HepG2 (cell line): ENCODE results near the gene CDCA5. TPM values are rescaled to one million over a fixed set of nuclear protein-coding genes. Genes with fewer than 3 reads are reported as not detected.

Source experiments
- DRAP1 ChIP-seq: IDR thresholded peaks from 2 replicates; pipeline ENCODE4 v1.6.1; 2016; ENCODE audit warnings: missing genetic modification reagents, missing compliant biosample characterization
- ELF3 ChIP-seq: IDR thresholded peaks from 2 replicates; pipeline ENCODE4 v1.6.1; 2016; ENCODE audit warnings: missing genetic modification reagents, missing compliant biosample characterization
- FOXA3 ChIP-seq: IDR thresholded peaks from 2 replicates; pipeline ENCODE4 v1.6.1; 2016; ENCODE audit warnings: missing genetic modification reagents, missing compliant biosample characterization
- FOXC1 ChIP-seq: sonication (generic); formaldehyde crosslinking; IDR thresholded peaks from 2 replicates; pipeline ENCODE4 v1.8.0; 2022; ENCODE audit warnings: mild to moderate bottlenecking, missing genetic modification reagents, borderline replicate concordance
- FOXO4 ChIP-seq: sonication (generic); formaldehyde crosslinking; conservative IDR thresholded peaks from 2 replicates; pipeline ENCODE4 v1.8.1; 2023; ENCODE audit warnings: missing genetic modification reagents
- HNF4A ChIP-seq: sonication (generic); formaldehyde crosslinking; IDR thresholded peaks from 2 replicates; pipeline ENCODE4 v1.4.0; 2020; ENCODE audit warnings: missing genetic modification reagents
- HOXA3 ChIP-seq: sonication (generic); formaldehyde crosslinking; IDR thresholded peaks from 2 replicates; pipeline ENCODE4 v1.5.0; 2020; ENCODE audit warnings: missing genetic modification reagents
- KAT8 ChIP-seq: IDR thresholded peaks from 2 replicates; pipeline ENCODE4 v1.6.1; 2016; ENCODE audit warnings: missing genetic modification reagents, missing compliant biosample characterization
- KDM1A ChIP-seq: IDR thresholded peaks from 2 replicates; pipeline ENCODE4 v1.6.1; 2016; ENCODE audit warnings: missing compliant biosample characterization
- KLF12 ChIP-seq: sonication (generic); formaldehyde crosslinking; IDR thresholded peaks from 2 replicates; pipeline ENCODE4 v1.4.0; 2020; ENCODE audit warnings: missing genetic modification reagents, borderline replicate concordance
- RELA ChIP-seq: sonication (generic); formaldehyde crosslinking; IDR thresholded peaks from 2 replicates; pipeline ENCODE4 v1.4.0; 2020; ENCODE audit warnings: missing genetic modification reagents
- SNRNP70 ChIP-seq: fragments of 200-400 bp; formaldehyde crosslinking; IDR thresholded peaks from 2 replicates; pipeline ENCODE4 v1.6.1; 2017; ENCODE audit warnings: mild to moderate bottlenecking, low read depth, low read length, moderate library complexity
- SPEN ChIP-seq: sonication (generic); formaldehyde crosslinking; IDR thresholded peaks from 2 replicates; pipeline ENCODE4 v1.5.1; 2020; ENCODE audit warnings: low read depth, mild to moderate bottlenecking, missing genetic modification reagents
- USF2 ChIP-seq, 2 experiments: sonication (generic) in 1 of 2; formaldehyde crosslinking in 1 of 2; IDR thresholded peaks; 2 replicates each; pipeline versions ENCODE4 v1.5.1 to v1.6.1; 2011 to 2020; ENCODE audit warnings: borderline replicate concordance in 1 of 2, low read depth in 1 of 2, low read length in 1 of 2, mild to moderate bottlenecking in 1 of 2, missing genetic modification reagents in 1 of 2, moderate library complexity in 1 of 2
- ZGPAT ChIP-seq: IDR thresholded peaks from 2 replicates; pipeline ENCODE4 v1.6.1; 2016; ENCODE audit warnings: mild to moderate bottlenecking
- ZNF143 ChIP-seq: sonication (generic); formaldehyde crosslinking; IDR thresholded peaks from 2 replicates; pipeline ENCODE4 v1.4.0; 2020; ENCODE audit warnings: missing genetic modification reagents
- ZNF652 ChIP-seq: IDR thresholded peaks from 2 replicates; pipeline ENCODE4 v1.6.1; 2016; ENCODE audit warnings: low read depth, borderline replicate concordance
- ZNF672 ChIP-seq: sonication (generic); formaldehyde crosslinking; IDR thresholded peaks from 2 replicates; pipeline ENCODE4 v1.8.1; 2022; ENCODE audit warnings: missing genetic modification reagents
- ZNF724P ChIP-seq: sonication (generic); formaldehyde crosslinking; IDR thresholded peaks from 2 replicates; pipeline ENCODE4 v1.8.0; 2022; ENCODE audit warnings: missing genetic modification reagents, borderline replicate concordance
- ZNF75D ChIP-seq: sonication (generic); formaldehyde crosslinking; IDR thresholded peaks from 2 replicates; pipeline ENCODE4 v1.8.1; 2023; ENCODE audit warnings: missing genetic modification reagents, mild to moderate bottlenecking, borderline replicate concordance
- ZSCAN21 ChIP-seq: sonication (generic); formaldehyde crosslinking; IDR thresholded peaks from 2 replicates; pipeline ENCODE4 v1.8.0; 2022; ENCODE audit warnings: mild to moderate bottlenecking, missing genetic modification reagents, moderate library complexity, borderline replicate concordance
- polyA plus RNA-seq, 8 experiments: library from polyadenylated mRNA; depleted of rRNA in 3 of 8; stranded (reverse) in 7 of 8; unstranded in 1 of 8; fragments of >200 nt; fragmentation: Illumina TruSeq in 4 of 8; extraction: Trizol in 4 of 8; gene quantifications; 2 replicates each; pipeline versions ENCODE4 v1.2.1 to v1.2.3, GENCODE V29; 2011 to 2016; ENCODE audit warnings: low read depth in 4 of 8, missing spikeins in 1 of 8, mixed read lengths in 1 of 8; ENCODE audit not compliant: insufficient read depth in 1 of 8
- total RNA-seq, 5 experiments: library from RNA; depleted of rRNA; stranded (reverse); fragments of >200 nt; fragmentation: Illumina TruSeq; extraction: Trizol; gene quantifications; 2 replicates each; pipeline ENCODE4 v1.2.3, GENCODE V29; 2016; ENCODE audit warnings: low read depth in 1 of 5
- TF ChIP-seq, protein P1 (sequence below): sonication (generic); formaldehyde crosslinking; IDR thresholded peaks from 2 replicates; pipeline ENCODE4 v1.4.0; 2020; ENCODE audit warnings: mild to moderate bottlenecking, missing genetic modification reagents
- TF ChIP-seq, protein P2 (sequence below): sonication (generic); IDR thresholded peaks from 2 replicates; pipeline ENCODE4 v1.6.1; 2016; ENCODE audit warnings: low read depth, borderline replicate concordance

Gene CDCA5
- total and polyA plus RNA-seq, 2 of the 13 experiments (the other 11 are each of a cell fraction or from before 2014, with no cell fraction given), result 13.5 to 50.6 TPM

- peak; percentile 35; the same call in 1 of the 2 replicates for TF ChIP-seq ELF3
- TF ChIP-seq RELA (CRISPR knock-in tag), result no peak
- TF ChIP-seq ZNF672 (CRISPR knock-in tag), result no peak
- TF ChIP-seq HNF4A, result peak; percentile 23; the same call in 1 of the 2 replicates
- TF ChIP-seq ZSCAN21 (CRISPR knock-in tag), result 0 out of 2 replicates have a peak, but pooled peaks have one; percentile 28
- no peak for TF ChIP-seq ZGPAT (CRISPR knock-in tag)
- TF ChIP-seq ZNF75D (CRISPR knock-in tag), result no peak
- TF ChIP-seq ZNF724P, result no peak
- no peak for TF ChIP-seq FOXC1 (CRISPR knock-in tag)
- TF ChIP-seq FOXO4 (CRISPR knock-in tag), result 0 out of 2 replicates have a peak, but pooled peaks have one; percentile 51
- TF ChIP-seq KLF12 (CRISPR knock-in tag), result 0 out of 2 replicates have a peak, but pooled peaks have one; percentile 40
- peak; percentile 30; the same call in 1 of the 2 replicates for TF ChIP-seq USF2 (IDR thresholded peaks at IDR 0.05; ENCODE audit: low read depth, low read length)
- peak; percentile 48; the same call in 1 of the 2 replicates for TF ChIP-seq USF2 (CRISPR knock-in tag; IDR thresholded peaks at IDR 0.05; ENCODE audit: borderline replicate concordance)
- no peak for TF ChIP-seq SPEN (CRISPR knock-in tag)
- TF ChIP-seq SNRNP70, result no peak
- TF ChIP-seq, protein P1, sequence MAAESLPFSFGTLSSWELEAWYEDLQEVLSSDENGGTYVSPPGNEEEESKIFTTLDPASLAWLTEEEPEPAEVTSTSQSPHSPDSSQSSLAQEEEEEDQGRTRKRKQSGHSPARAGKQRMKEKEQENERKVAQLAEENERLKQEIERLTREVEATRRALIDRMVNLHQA (CRISPR knock-in tag), result no peak
- TF ChIP-seq KDM1A (CRISPR knock-in tag), result no peak
- peak; percentile 41; the same call in 1 of the 2 replicates for TF ChIP-seq HOXA3
- TF ChIP-seq ZNF143 (CRISPR knock-in tag), result peak; percentile 59; the same call in 1 of the 2 replicates
- TF ChIP-seq, protein P2, sequence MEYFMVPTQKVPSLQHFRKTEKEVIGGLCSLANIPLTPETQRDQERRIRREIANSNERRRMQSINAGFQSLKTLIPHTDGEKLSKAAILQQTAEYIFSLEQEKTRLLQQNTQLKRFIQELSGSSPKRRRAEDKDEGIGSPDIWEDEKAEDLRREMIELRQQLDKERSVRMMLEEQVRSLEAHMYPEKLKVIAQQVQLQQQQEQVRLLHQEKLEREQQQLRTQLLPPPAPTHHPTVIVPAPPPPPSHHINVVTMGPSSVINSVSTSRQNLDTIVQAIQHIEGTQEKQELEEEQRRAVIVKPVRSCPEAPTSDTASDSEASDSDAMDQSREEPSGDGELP, result no peak
- TF ChIP-seq ZNF652, result 0 out of 2 replicates have a peak, but pooled peaks have one; percentile 33
- no peak for TF ChIP-seq DRAP1 (CRISPR knock-in tag)
- TF ChIP-seq KAT8, result no peak
- TF ChIP-seq FOXA3, result peak; percentile 17; the same call in 1 of the 2 replicates
Observed at GRCh38 chr11:65059959-65060824, 23.6 kb downstream of the CDCA5 start (continued).
